Right lobe of liver (tissue), 6 donors: Measurements from ENCODE around the gene C4B. TPM values are rescaled to one million over a fixed set of nuclear protein-coding genes. Genes with fewer than 3 reads are reported as not detected.
"Not testable (repeated sequence)": the region's sequence is repeated elsewhere in the genome, so short reads cannot be mapped to it uniquely, and the experiment has no call there.

Experiments used
- ATAC-seq, 4 donors: fragments of 200-7000 bp; cut with Tn5 transposase; one replicate each; pipeline ENCODE4 v1.9.1; 2020; ENCODE audit warnings: mild to moderate bottlenecking in 4 of 4, moderate library complexity in 4 of 4
- DNase-seq, 3 donors: peaks; one replicate each; pipeline ENCODE4 v3.0.0-alpha.2; 2020
- H3K27ac ChIP-seq, 3 donors: fragments of 200-600 bp; one replicate each; pipeline ENCODE4 v1.8.0; 2022
- H3K27me3 ChIP-seq, 2 donors: fragments of 200-600 bp; one replicate each; pipeline ENCODE4 v1.8.0; 2022
- H3K36me3 ChIP-seq, 4 donors: fragments of 200-600 bp; sonication (generic) in 1 of 4; one replicate each; pipeline versions ENCODE4 v1.5.1 to v1.8.0; 2017 to 2022; ENCODE audit warnings: control low read depth in 1 of 4
- H3K4me1 ChIP-seq, 4 donors: fragments of 200-600 bp; sonication (generic) in 1 of 4; one replicate each; pipeline versions ENCODE4 v1.5.1 to v1.8.0; 2017 to 2022; ENCODE audit warnings: control low read depth in 1 of 4
- H3K4me3 ChIP-seq, 3 donors: fragments of 200-600 bp; one replicate each; pipeline ENCODE4 v1.8.0; 2022
- H3K9me3 ChIP-seq, 4 donors: fragments of 200-600 bp; sonication (generic) in 1 of 4; one replicate each; pipeline versions ENCODE4 v1.5.1 to v1.8.0; 2017 to 2022; ENCODE audit warnings: control low read depth in 1 of 4
- CTCF ChIP-seq, 4 donors: fragments of 200-600 bp in 3 of 4; fragments of 450-650 bp in 1 of 4; IDR thresholded peaks; one replicate each; pipeline versions ENCODE4 v1.5.1 to v1.8.0; 2016 to 2022; ENCODE audit warnings: antibody characterized with exemption in 4 of 4, mild to moderate bottlenecking in 2 of 4
- WGBS: methylation state at CpG from one replicate; pipeline ENCODE4 v1.1.6; 2018; ENCODE audit warnings: low coverage, low lambda C conversion rate; ENCODE audit not compliant: insufficient coverage; ENCODE audit errors: missing lambda C conversion rate; 5-methylcytosine and 5-hydroxymethylcytosine counted together
- intact Hi-C, 2 donors: fragments of 100-400 bp; cut with DNase I; formaldehyde crosslinking; loops; one replicate each; pipeline versions ENCODE4 v1.11.2 to v1.14.1; 2022
- total RNA-seq, 6 experiments: library from RNA; depleted of rRNA in 2 of 6; stranded (reverse); fragments of >200 nt in 2 of 6; fragmentation: NEBNext Ultra II Directional in 3 of 6; extraction: Animal tissue kit (Norgen Biotek cat#: 25700) in 3 of 6; gene quantifications; one replicate each; pipeline versions ENCODE4 v1.1.0 to v1.2.4, GENCODE V29; 2016 to 2023
- donor health status: DM: no; HTN: yes; CAD: no.
- donor health status: DM: no; HTN: no; CAD: no.
- donor health status: DM: no; HTN: no; CAD: no.
- donor health status: DM: no; HTN: yes; CAD: no.
- donor health status: DM: no; HTN: yes; CAD: no.

The C4B gene
- total RNA-seq, 6 experiments from 2014 or later: 1,420 to 2,805 (median 2,265) TPM

DNA sequence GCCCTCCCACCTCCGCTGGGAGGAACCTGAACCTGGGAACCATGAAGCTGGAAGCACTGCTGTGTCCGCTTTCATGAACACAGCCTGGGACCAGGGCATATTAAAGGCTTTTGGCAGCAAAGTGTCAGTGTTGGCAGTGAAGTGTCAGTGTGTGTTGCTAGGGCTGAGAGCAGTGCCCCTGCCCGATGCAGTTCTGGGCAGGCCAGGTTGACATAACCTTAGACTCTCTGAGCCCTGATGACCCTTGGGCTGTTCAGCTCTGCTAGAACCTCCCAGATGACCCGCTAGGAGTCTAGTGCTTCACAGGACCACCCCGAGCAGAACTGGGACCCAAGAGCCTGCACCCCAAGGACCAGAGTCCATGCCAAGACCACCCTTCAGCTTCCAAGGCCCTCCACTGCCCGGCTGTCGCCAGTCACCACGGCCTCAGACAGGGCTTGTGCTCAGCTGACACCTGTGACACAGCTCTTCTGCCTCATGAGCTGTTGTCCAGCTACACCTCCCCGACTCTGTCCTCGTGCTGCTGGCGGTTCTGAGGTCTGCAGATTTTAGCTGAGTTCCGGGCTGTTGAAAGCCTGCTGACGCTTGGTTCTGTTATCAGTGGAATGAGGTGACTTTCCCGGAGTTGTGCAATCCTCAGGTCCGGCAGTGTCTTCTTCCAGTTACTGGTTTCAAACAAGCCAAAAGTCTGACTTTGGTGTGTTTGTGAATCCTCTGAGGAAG, 11.9 kb upstream of the C4B start:
- DNase-seq, H3K27me3 ChIP-seq, intact Hi-C loops, H3K9me3 ChIP-seq, H3K27ac ChIP-seq, H3K4me1 ChIP-seq, H3K4me3 ChIP-seq, H3K36me3 ChIP-seq: not testable (repeated sequence)
- ATAC-seq: peak; percentile 36 to 78 (median 63)
- WGBS: no CpG with 5 or more reads among the region's 15 CpGs

DNA sequence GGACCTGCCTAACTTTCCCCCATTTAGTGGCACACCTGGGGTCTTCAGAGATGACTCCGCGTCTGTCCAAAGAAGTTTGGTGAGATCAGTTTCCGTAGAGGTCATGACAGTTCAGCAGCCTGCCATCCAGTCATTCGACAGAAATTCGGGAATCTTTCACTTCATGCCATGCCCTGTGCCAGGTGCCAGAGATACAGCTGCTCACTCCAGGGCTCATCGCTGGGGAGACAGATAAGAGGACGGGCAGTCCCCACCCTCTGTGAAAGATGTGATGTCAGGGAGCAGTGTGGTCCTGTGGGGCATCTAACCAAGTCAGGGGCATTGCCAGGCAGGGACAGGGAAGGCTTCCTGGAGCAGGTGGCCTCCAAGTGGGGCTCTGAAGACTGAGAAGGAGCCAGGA, 11.3 kb upstream of the C4B start:
- H3K4me3 ChIP-seq, intact Hi-C loops, DNase-seq, H3K4me1 ChIP-seq, H3K36me3 ChIP-seq, H3K27ac ChIP-seq, H3K9me3 ChIP-seq, H3K27me3 ChIP-seq: not testable (repeated sequence)
- peak in 2 of 4 donors; percentile 0 to 4 for ATAC-seq
- WGBS: no CpG with 5 or more reads among the region's 7 CpGs

- H3K4me3 ChIP-seq, H3K36me3 ChIP-seq, H3K9me3 ChIP-seq, intact Hi-C loops, H3K4me1 ChIP-seq, H3K27me3 ChIP-seq: not testable (repeated sequence)
- peak overlapping the region in 1 of 3 donors; percentile 73 for H3K27ac ChIP-seq
- DNase-seq (peak; percentile 22 to 56 (median 43)), ATAC-seq (peak in 3 of 4 donors; percentile 0 to 45 (median 14))
- 83% methylated on average over 3 of the region's 4 CpGs for WGBS
Observed at GRCh38 chr6:32004393-32004792, 10.2 kb upstream of the C4B start.

DNA sequence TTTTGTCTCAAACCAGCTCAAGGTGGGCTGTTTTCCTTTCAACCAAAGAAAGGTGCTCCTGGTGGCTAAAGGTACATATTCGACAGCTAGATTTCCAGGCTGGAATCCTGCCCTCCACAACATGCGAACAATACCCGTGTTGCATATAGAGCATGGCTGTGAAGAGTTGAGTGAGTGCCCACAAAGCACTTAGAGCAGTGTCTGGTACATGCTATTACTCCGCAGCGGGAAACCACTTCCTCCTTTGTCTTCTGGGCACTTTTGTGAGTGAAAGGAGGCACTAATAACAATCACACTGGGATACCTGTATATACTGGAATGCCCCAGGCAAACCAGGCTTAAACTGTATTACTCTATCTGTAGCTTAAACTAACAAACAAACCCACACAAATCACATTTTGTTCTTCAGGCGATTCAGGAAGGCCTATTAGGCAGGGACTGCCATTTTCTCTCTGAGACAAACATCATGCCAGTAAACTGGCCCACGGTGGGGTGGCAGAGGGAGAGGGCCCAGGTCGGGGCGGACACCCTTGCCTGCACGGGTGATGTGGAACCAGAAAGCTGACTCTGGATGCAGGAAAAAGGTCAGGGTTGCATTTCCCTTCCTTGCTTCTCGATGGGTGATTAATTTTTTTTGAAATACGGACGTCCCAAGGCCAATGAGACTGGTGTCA, 9.6 kb upstream of the C4B start:
- H3K27me3 ChIP-seq, H3K9me3 ChIP-seq, H3K4me1 ChIP-seq, H3K4me3 ChIP-seq, intact Hi-C loops, H3K36me3 ChIP-seq: not testable (repeated sequence)
- ATAC-seq (peak in 2 of 4 donors; percentile 0), DNase-seq (peak in 1 of 3 donors; percentile 31)
- H3K27ac ChIP-seq: peak overlapping the region in 1 of 3 donors; percentile 73
- WGBS: 34% methylated on average over 5 of the region's 13 CpGs

DNA sequence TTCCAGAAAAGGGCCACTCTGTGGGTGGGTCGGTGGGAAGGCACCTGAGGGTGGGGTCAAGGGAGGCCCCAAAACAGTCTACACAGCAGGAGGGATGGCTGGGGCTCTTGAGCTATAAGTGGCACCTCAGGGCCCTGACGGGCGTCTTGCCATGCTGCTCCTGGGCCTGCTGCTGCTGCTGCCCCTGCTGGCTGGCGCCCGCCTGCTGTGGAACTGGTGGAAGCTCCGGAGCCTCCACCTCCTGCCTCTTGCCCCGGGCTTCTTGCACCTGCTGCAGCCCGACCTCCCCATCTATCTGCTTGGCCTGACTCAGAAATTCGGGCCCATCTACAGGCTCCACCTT, 9.1 kb upstream of the C4B start:
- H3K4me3 ChIP-seq, H3K4me1 ChIP-seq, H3K36me3 ChIP-seq, H3K27me3 ChIP-seq, intact Hi-C loops, H3K9me3 ChIP-seq: not testable (repeated sequence)
- ATAC-seq (peak; percentile 1 to 30 (median 6)), DNase-seq (peak in 2 of 3 donors; percentile 56 to 59)
- peak overlapping the region in 1 of 3 donors; percentile 37 for H3K27ac ChIP-seq
- WGBS: no CpG with 5 or more reads among the region's 9 CpGs
- peak in 3 of 4 donors; percentile 5 to 16 (median 13) for TF ChIP-seq CTCF (IDR thresholded peaks at IDR 0.05)

DNA sequence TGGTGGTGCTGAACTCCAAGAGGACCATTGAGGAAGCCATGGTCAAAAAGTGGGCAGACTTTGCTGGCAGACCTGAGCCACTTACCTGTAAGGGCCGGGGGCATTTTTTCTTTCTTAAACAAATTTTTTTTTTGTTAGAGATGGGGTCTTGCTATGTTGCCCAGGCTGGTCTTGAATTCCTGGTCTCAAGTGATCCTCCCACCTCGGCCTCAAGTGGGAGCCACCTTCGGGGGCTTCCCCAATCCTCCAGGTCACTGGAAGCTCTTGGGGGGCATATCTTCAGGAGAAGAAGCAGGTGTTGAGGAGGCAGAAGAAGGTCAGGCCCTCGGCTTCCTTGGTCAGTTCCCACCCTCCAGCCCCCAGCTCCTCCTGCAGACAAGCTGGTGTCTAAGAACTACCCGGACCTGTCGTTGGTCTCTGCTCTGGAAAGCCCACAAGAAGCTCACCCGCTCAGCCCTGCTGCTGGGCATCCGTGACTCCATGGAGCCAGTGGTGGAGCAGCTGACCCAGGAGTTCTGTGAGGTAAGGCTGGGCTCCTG, 8.5 kb upstream of the C4B start:
- H3K4me1 ChIP-seq, H3K4me3 ChIP-seq, H3K36me3 ChIP-seq, H3K27ac ChIP-seq, H3K27me3 ChIP-seq, ATAC-seq, H3K9me3 ChIP-seq, intact Hi-C loops: not testable (repeated sequence)
- DNase-seq: peak in 2 of 3 donors; percentile 14 to 23
- no CpG with 5 or more reads among the region's 8 CpGs for WGBS

GRCh38 chr6:32007086-32007485, 7.5 kb upstream of the C4B start:
- H3K36me3 ChIP-seq, intact Hi-C loops, H3K4me3 ChIP-seq, H3K9me3 ChIP-seq, ATAC-seq, H3K27me3 ChIP-seq, H3K4me1 ChIP-seq, H3K27ac ChIP-seq: not testable (repeated sequence)
- DNase-seq: peak in 2 of 3 donors; percentile 10 to 27
- 72% methylated on average over 2 of the region's 12 CpGs for WGBS

DNA sequence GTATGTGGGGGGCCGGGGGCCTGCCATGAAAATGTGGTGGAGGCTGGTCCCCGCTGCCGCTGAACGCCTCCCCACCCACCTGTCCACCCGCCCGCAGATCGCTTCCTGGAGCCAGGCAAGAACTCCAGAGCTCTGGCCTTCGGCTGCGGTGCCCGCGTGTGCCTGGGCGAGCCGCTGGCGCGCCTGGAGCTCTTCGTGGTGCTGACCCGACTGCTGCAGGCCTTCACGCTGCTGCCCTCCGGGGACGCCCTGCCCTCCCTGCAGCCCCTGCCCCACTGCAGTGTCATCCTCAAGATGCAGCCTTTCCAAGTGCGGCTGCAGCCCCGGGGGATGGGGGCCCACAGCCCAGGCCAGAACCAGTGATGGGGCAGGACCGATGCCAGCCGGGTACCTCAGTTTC, 6.6 kb upstream of the C4B start:
- H3K9me3 ChIP-seq, H3K27me3 ChIP-seq, H3K36me3 ChIP-seq, H3K27ac ChIP-seq, H3K4me1 ChIP-seq, DNase-seq, H3K4me3 ChIP-seq, ATAC-seq, intact Hi-C loops: not testable (repeated sequence)
- no CpG with 5 or more reads among the region's 24 CpGs for WGBS

GRCh38 chr6:32008616-32009015, 6.0 kb upstream of the C4B start:
- H3K4me3 ChIP-seq, H3K27me3 ChIP-seq, ATAC-seq, H3K27ac ChIP-seq, H3K36me3 ChIP-seq, H3K4me1 ChIP-seq, H3K9me3 ChIP-seq, intact Hi-C loops: not testable (repeated sequence)
- 89% methylated on average over 3 of the region's 12 CpGs for WGBS
- peak in 2 of 3 donors; percentile 4 to 15 for DNase-seq

- H3K27me3 ChIP-seq, H3K27ac ChIP-seq, H3K4me3 ChIP-seq, H3K36me3 ChIP-seq, H3K9me3 ChIP-seq, ATAC-seq, intact Hi-C loops, H3K4me1 ChIP-seq: not testable (repeated sequence)
- no CpG with 5 or more reads among the region's 12 CpGs for WGBS
- DNase-seq: peak in 2 of 3 donors; percentile 5 to 34
Observed at GRCh38 chr6:32009537-32009936, 5.1 kb upstream of the C4B start.
